B cell (primary cell): ENCODE measurements around the gene ENOX1.

Experiments used
- CTCF ChIP-seq: fragments of 200-600 bp; IDR thresholded peaks from one replicate; pipeline ENCODE4 v1.8.0; 2022; ENCODE audit warnings: antibody characterized with exemption, mild to moderate bottlenecking
- EZH2 ChIP-seq: IDR thresholded peaks from 2 replicates; pipeline ENCODE4 v1.6.1; 2012; ENCODE audit warnings: borderline replicate concordance, low read depth, mild to moderate bottlenecking, moderate library complexity, low read length; ENCODE audit not compliant: insufficient read depth, poor library complexity, severe bottlenecking

GRCh38 chr13:43277142-43277541, 509.6 kb downstream of the ENOX1 start:
- no peak for TF ChIP-seq CTCF
- no peak for TF ChIP-seq EZH2
